H9 (cell line): Measurements from ENCODE around the gene ECI2. TPM values are rescaled to one million over a fixed set of nuclear protein-coding genes. Genes with fewer than 3 reads are reported as not detected.

ENCODE experiments used
- DNase-seq: peaks from one replicate; pipeline ENCODE4 v3.0.0-alpha.2; 2017
- H2AFZ ChIP-seq: one replicate; pipeline ENCODE4 v1.6.1; 2013; ENCODE audit warnings: mild to moderate bottlenecking, low read length, control low read depth, moderate library complexity
- H2AK5ac ChIP-seq: 2 replicates; pipeline ENCODE4 v1.6.1; 2013; ENCODE audit warnings: low read length, control low read depth, mixed read lengths; ENCODE audit not compliant: insufficient read length
- H2BK120ac ChIP-seq: one replicate; pipeline ENCODE4 v1.6.1; 2013; ENCODE audit warnings: low read depth, mild to moderate bottlenecking, low read length, control low read depth, inconsistent platforms; ENCODE audit not compliant: poor library complexity, severe bottlenecking
- H2BK12ac ChIP-seq: 2 replicates; pipeline ENCODE4 v1.6.1; 2013; ENCODE audit warnings: low read length, control low read depth, mixed read lengths, low read depth; ENCODE audit not compliant: insufficient read length
- H2BK15ac ChIP-seq: 2 replicates; pipeline ENCODE4 v1.6.1; 2013; ENCODE audit warnings: low read depth, low read length, control low read depth
- H2BK20ac ChIP-seq: one replicate; pipeline ENCODE4 v1.6.1; 2013; ENCODE audit warnings: low read depth, mild to moderate bottlenecking, low read length, control low read depth, inconsistent platforms; ENCODE audit not compliant: poor library complexity, severe bottlenecking
- H2BK5ac ChIP-seq: 2 replicates; pipeline ENCODE4 v1.6.1; 2013; ENCODE audit warnings: low read length, control low read depth, mixed read lengths; ENCODE audit not compliant: insufficient read length
- H3K14ac ChIP-seq: 2 replicates; pipeline ENCODE4 v1.6.1; 2013; ENCODE audit warnings: low read length, control low read depth; ENCODE audit not compliant: insufficient read depth
- H3K18ac ChIP-seq: 2 replicates; pipeline ENCODE4 v1.6.1; 2013; ENCODE audit warnings: low read depth, mild to moderate bottlenecking, mixed read lengths, low read length, control low read depth; ENCODE audit not compliant: insufficient read length
- H3K23ac ChIP-seq: 2 replicates; pipeline ENCODE4 v1.6.1; 2013; ENCODE audit warnings: low read length, control low read depth, mixed read lengths, low read depth; ENCODE audit not compliant: insufficient read length
- H3K23me2 ChIP-seq: 2 replicates; pipeline ENCODE4 v1.6.1; 2013; ENCODE audit warnings: low read depth, mild to moderate bottlenecking, mixed read lengths, low read length, control low read depth; ENCODE audit not compliant: insufficient read length, poor library complexity, severe bottlenecking
- H3K27ac ChIP-seq: 2 replicates; pipeline ENCODE4 v1.5.1; 2013; ENCODE audit warnings: low read length, control low read depth, mixed read lengths, low read depth; ENCODE audit not compliant: insufficient read length
- H3K27me3 ChIP-seq: 2 replicates; pipeline ENCODE4 v1.6.1; 2013; ENCODE audit warnings: low read length, control low read depth, inconsistent platforms; ENCODE audit not compliant: insufficient read depth
- H3K4ac ChIP-seq: 2 replicates; pipeline ENCODE4 v1.6.1; 2013; ENCODE audit warnings: low read depth, mild to moderate bottlenecking, control low read depth, inconsistent platforms, low read length, moderate library complexity
- H3K4me1 ChIP-seq: 2 replicates; pipeline ENCODE4 v1.6.1; 2013; ENCODE audit warnings: low read length, control low read depth, inconsistent platforms; ENCODE audit not compliant: insufficient read depth
- H3K4me2 ChIP-seq: 2 replicates; pipeline ENCODE4 v1.6.1; 2013; ENCODE audit warnings: low read length, control low read depth, mixed read lengths; ENCODE audit not compliant: insufficient read length, insufficient read depth
- H3K56ac ChIP-seq: 2 replicates; pipeline ENCODE4 v1.6.1; 2013; ENCODE audit warnings: low read depth, mild to moderate bottlenecking, mixed read lengths, low read length, control low read depth; ENCODE audit not compliant: insufficient read length
- H3K79me1 ChIP-seq: 2 replicates; pipeline ENCODE4 v1.6.1; 2013; ENCODE audit warnings: low read depth, mild to moderate bottlenecking, moderate library complexity, low read length, control low read depth, inconsistent platforms; ENCODE audit not compliant: insufficient read depth, poor library complexity, severe bottlenecking
- H3K79me2 ChIP-seq: 2 replicates; pipeline ENCODE4 v1.6.1; 2013; ENCODE audit warnings: low read length, control low read depth, inconsistent platforms; ENCODE audit not compliant: insufficient read depth
- H3K9ac ChIP-seq: 2 replicates; pipeline ENCODE4 v1.6.1; 2013; ENCODE audit warnings: low read length, control low read depth, mixed read lengths; ENCODE audit not compliant: insufficient read length; ENCODE audit errors: extremely low read depth
- H3K9me3 ChIP-seq: one replicate; pipeline ENCODE4 v1.6.1; 2013; ENCODE audit warnings: low read depth, low read length, inconsistent platforms; ENCODE audit not compliant: control insufficient read depth
- H3T11ph ChIP-seq: one replicate; pipeline ENCODE4 v1.6.1; 2013; ENCODE audit warnings: mild to moderate bottlenecking, low read length, control low read depth, inconsistent platforms
- H4K20me1 ChIP-seq: one replicate; pipeline ENCODE4 v1.6.1; 2013; ENCODE audit not compliant: control insufficient read depth, insufficient read length, insufficient read depth
- H4K5ac ChIP-seq: 2 replicates; pipeline ENCODE4 v1.6.1; 2013; ENCODE audit warnings: low read depth, mild to moderate bottlenecking, mixed read lengths, low read length, control low read depth; ENCODE audit not compliant: insufficient read length
- H4K8ac ChIP-seq: replicated peaks from 2 replicates; pipeline ENCODE4 v1.6.1; 2013; ENCODE audit warnings: low read length, control low read depth, mixed read lengths, low read depth; ENCODE audit not compliant: insufficient read length
- H4K91ac ChIP-seq: 2 replicates; pipeline ENCODE4 v1.6.1; 2013; ENCODE audit warnings: low read depth, mild to moderate bottlenecking, moderate library complexity, mixed read lengths, low read length, control low read depth; ENCODE audit not compliant: insufficient read length
- H3K27ac Mint-ChIP-seq, 3 experiments: 2 replicates in 2 of 3; 3 replicates in 1 of 3; pipeline ENCODE4 v1.8.0; 2020 to 2021; ENCODE audit warnings: mixed read lengths in 3 of 3, mild to moderate bottlenecking in 1 of 3, moderate library complexity in 1 of 3
- H3K27me3 Mint-ChIP-seq: 2 replicates; pipeline ENCODE4 v1.8.0; 2021; ENCODE audit warnings: low read depth, mild to moderate bottlenecking, moderate library complexity, mixed read lengths
- H3K36me3 Mint-ChIP-seq, 3 experiments: 2 replicates in 2 of 3; 3 replicates in 1 of 3; pipeline ENCODE4 v1.8.0; 2020 to 2021; ENCODE audit warnings: low read depth in 3 of 3, mixed read lengths in 3 of 3; ENCODE audit not compliant: insufficient read depth in 1 of 3
- H3K4me1 Mint-ChIP-seq, 2 experiments: 2 replicates each; pipeline ENCODE4 v1.8.0; 2020; ENCODE audit warnings: mixed read lengths in 2 of 2
- H3K4me3 Mint-ChIP-seq, 2 experiments: 2 replicates in 1 of 2; 3 replicates in 1 of 2; pipeline ENCODE4 v1.8.0; 2020 to 2021; ENCODE audit warnings: mild to moderate bottlenecking in 2 of 2, mixed read lengths in 2 of 2, moderate library complexity in 1 of 2
- H3K9me3 Mint-ChIP-seq, 2 experiments: 2 replicates in 1 of 2; 3 replicates in 1 of 2; pipeline ENCODE4 v1.8.0; 2020; ENCODE audit warnings: mild to moderate bottlenecking in 2 of 2, mixed read lengths in 2 of 2, moderate library complexity in 1 of 2
- CTCF ChIP-seq: fragments of 200-600 bp; sonication (generic); conservative IDR thresholded peaks from 3 replicates; pipeline ENCODE4 v1.8.0; 2021; ENCODE audit warnings: antibody characterized with exemption, mild to moderate bottlenecking
- WGBS: extraction: QIAGEN DNeasy Blood & Tissue Kit; methylation state at CpG from one replicate; pipeline ENCODE4 v1.1.7; 2013; ENCODE audit warnings: missing lambda C conversion rate, low lambda C conversion rate, mixed read lengths; ENCODE audit not compliant: insufficient read length; ENCODE audit errors: extremely low coverage; 5-methylcytosine and 5-hydroxymethylcytosine counted together
- total RNA-seq: library from RNA; stranded (reverse); gene quantifications from 2 replicates; pipeline ENCODE4 v1.2.1, GENCODE V29; 2021

The ECI2 gene
- total RNA-seq, 1 experiment from 2014 or later: 67.5 TPM

GRCh38 chr6:4069199-4069598 is 66.2 kb downstream of the ECI2 start:
- H2AFZ ChIP-seq: no peak overlapping the region
- H4K5ac ChIP-seq: no peak overlapping the region
- H2BK15ac ChIP-seq: no peak overlapping the region
- no peaks in the 10 kb centered on the region for H3K9me3 ChIP-seq
- no peaks in the 10 kb centered on the region for H3K23me2 ChIP-seq
- H3K4me2 ChIP-seq: no peak overlapping the region
- no peak overlapping the region for H2BK20ac ChIP-seq
- Mint-ChIP-seq H3K36me3 (peaks cover 3 to 14% (median 12%) of the 10 kb centered on the region in 3 experiments; a peak in 6 of 7 replicates), H3K9me3 (no peaks in the 10 kb centered on the region), H3K4me1 (peaks cover 7 to 12% of the 10 kb centered on the region in 2 experiments), H3K27ac (no peak overlapping the region), H3K27me3 (no peaks in the 10 kb centered on the region), H3K4me3 (no peak overlapping the region)
- DNase-seq: no peak
- H2BK5ac ChIP-seq: no peak overlapping the region
- H3K4ac ChIP-seq: no peak overlapping the region
- H3K79me2 ChIP-seq: no peaks in the 10 kb centered on the region
- no peaks in the 10 kb centered on the region for H3K4me1 ChIP-seq
- no peaks in the 10 kb centered on the region for H4K20me1 ChIP-seq
- no peaks in the 10 kb centered on the region for H3K79me1 ChIP-seq
- H3K27ac ChIP-seq: no peak overlapping the region
- no peak overlapping the region for H3T11ph ChIP-seq
- no peak overlapping the region for H2AK5ac ChIP-seq
- no peak overlapping the region for H2BK12ac ChIP-seq
- no peak overlapping the region for H3K9ac ChIP-seq
- no peak overlapping the region for H3K56ac ChIP-seq
- no peaks in the 10 kb centered on the region for H3K27me3 ChIP-seq
- no peak overlapping the region for H3K14ac ChIP-seq
- WGBS: no CpG with 5 or more reads among the region's 6 CpGs
- no peak overlapping the region for H4K91ac ChIP-seq
- no peak for TF ChIP-seq CTCF
- no peak overlapping the region for H3K23ac ChIP-seq
- H3K18ac ChIP-seq: no peak overlapping the region
- no peak overlapping the region for H4K8ac ChIP-seq
- H2BK120ac ChIP-seq: no peak overlapping the region
